LNCaP clone FGC (cell line): ENCODE data around the gene PPARD.

ENCODE experiments used
- DNase-seq: peaks from one replicate; pipeline ENCODE4 v3.0.0-alpha.2; 2011; ENCODE audit warnings: low read depth
- H3K4me3 ChIP-seq: 2 replicates; pipeline ENCODE4 v1.5.1; 2011; ENCODE audit warnings: mild to moderate bottlenecking, low read depth, low read length, control low read depth
- TF ChIP-seq, protein P1 (sequence below): IDR thresholded peaks from 2 replicates; pipeline ENCODE4 v1.5.1; 2012; ENCODE audit warnings: mild to moderate bottlenecking; ENCODE audit not compliant: control insufficient read depth, insufficient read depth; ENCODE audit errors: extremely low read depth

Gene PPARD

DNA sequence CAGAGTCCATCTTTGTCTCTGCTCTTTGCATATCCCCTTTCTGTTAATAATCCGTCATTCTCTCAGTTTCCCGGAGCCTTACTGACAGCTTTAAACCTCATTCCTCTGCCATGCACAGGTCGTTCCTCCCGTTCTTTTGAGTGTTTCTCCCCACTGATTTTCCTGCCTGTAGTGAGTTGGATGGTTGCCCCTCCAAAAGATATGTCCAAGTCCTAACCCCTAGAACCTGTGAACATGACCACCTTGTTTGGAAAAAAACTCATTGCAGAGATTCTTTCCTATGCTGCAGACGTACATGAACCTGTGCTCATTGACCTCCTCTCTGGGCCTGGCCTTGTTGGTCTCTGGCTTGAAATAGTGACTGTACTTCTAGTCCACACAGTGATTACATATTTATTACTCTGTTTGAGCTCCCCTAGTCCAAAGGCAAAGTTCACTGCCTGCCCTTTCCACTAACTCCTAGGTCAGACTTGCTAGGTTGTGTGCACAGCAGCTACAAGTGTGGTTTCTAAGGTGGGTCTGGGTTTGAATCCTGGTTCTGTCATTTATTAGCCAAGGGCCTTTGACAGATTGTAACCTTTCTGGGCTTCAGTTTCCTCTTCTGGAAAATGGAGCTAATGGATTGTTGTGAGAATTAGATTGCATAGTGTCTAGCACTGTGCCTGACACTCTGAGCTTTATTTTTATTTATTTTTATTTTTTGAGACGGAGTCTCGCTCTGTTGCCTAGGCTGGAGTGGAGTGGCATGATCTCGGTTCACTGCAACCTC, 29.3 kb downstream of the PPARD start:
- TF ChIP-seq, protein P1, sequence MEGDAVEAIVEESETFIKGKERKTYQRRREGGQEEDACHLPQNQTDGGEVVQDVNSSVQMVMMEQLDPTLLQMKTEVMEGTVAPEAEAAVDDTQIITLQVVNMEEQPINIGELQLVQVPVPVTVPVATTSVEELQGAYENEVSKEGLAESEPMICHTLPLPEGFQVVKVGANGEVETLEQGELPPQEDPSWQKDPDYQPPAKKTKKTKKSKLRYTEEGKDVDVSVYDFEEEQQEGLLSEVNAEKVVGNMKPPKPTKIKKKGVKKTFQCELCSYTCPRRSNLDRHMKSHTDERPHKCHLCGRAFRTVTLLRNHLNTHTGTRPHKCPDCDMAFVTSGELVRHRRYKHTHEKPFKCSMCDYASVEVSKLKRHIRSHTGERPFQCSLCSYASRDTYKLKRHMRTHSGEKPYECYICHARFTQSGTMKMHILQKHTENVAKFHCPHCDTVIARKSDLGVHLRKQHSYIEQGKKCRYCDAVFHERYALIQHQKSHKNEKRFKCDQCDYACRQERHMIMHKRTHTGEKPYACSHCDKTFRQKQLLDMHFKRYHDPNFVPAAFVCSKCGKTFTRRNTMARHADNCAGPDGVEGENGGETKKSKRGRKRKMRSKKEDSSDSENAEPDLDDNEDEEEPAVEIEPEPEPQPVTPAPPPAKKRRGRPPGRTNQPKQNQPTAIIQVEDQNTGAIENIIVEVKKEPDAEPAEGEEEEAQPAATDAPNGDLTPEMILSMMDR = no peak
- no peak overlapping the region for H3K4me3 ChIP-seq
- DNase-seq = no peak

DNA sequence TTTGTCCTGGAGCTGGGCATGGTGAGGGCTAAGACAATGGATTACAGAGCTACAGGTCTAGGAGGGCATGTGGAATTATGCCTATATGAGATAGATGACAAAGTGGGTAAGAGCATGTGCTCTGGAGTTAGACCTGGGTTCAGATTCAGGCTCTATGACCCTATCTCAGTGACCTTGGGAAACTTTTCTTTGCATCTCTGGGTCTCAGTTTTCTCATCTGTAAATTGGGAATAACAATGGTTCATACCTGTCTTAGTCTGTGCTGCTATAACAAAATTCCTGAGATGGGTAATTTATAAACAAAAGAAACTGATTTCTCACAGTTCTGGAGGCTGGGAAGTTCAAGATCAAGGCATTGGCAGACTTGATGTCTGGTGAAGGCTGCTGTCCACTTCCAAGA, 30.3 kb downstream of the PPARD start:
- no peak for DNase-seq
- H3K4me3 ChIP-seq = no peak overlapping the region
- TF ChIP-seq, protein P1 = no peak

GRCh38 chr6:35376281-35376680, 33.9 kb downstream of the PPARD start:
- no peak overlapping the region for H3K4me3 ChIP-seq
- DNase-seq = no peak
- TF ChIP-seq, protein P1 = no peak

GRCh38 chr6:35377002-35377401, 34.6 kb downstream of the PPARD start:
- TF ChIP-seq, protein P1 = no peak
- DNase-seq = no peak
- H3K4me3 ChIP-seq = no peak overlapping the region

DNA sequence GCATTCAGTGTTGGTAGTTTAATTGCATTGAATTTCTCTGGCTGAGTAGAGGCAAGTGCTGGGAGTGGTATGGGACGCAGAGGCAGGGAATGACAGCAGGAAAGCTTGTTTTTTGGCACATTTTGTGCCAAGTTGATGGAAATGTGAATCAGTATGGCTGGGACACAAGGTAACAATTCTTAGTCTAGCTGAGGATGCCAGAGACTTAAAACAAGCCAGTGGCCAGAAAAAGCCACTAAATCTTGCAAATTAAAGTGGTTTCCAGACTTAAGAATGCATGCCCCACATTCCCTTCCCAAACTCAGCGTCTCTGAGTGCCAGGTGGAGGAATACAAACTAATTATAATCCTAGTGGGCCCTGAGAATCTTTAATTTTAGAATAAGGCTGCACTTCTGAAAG, 35.9 kb downstream of the PPARD start:
- DNase-seq = no peak
- H3K4me3 ChIP-seq = no peak overlapping the region
- TF ChIP-seq, protein P1 = no peak

- TF ChIP-seq, protein P1 = no peak
- no peak overlapping the region for H3K4me3 ChIP-seq
- no peak for DNase-seq
Measured at GRCh38 chr6:35381132-35381531, 38.8 kb downstream of the PPARD start.

DNA sequence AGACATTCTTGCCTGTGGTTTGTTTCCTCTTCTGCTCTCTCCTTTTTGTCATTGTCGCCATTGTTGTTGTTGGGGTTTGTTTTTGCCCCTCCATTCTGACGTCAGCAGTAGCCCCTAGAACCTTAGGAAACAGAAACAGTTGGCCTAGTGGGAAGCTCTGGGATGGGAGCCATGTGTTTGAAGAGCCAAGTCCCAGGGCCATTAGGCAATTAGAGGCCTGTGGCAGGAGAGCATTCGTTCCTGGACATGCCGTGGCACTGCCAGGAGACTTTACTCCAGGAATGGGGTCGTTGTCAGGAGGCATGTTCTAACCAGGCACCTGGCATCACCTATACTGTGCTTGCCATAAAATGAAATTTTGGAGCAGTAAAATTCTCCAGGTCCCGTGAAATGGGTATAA, 39.7 kb downstream of the PPARD start:
- no peak overlapping the region for H3K4me3 ChIP-seq
- TF ChIP-seq, protein P1 = no peak
- DNase-seq = no peak
